ENCODE measurements around the gene SMYD4. TPM values are rescaled to one million over a fixed set of nuclear protein-coding genes. Genes with fewer than 3 reads are reported as not detected.

SMYD4 gene
- total and polyA plus RNA-seq, 10 of the 15 experiments (the other 5 are each of a cell fraction or from before 2014, with no cell fraction given) = 2.1 to 18.8 (median 13.7) TPM

DNA sequence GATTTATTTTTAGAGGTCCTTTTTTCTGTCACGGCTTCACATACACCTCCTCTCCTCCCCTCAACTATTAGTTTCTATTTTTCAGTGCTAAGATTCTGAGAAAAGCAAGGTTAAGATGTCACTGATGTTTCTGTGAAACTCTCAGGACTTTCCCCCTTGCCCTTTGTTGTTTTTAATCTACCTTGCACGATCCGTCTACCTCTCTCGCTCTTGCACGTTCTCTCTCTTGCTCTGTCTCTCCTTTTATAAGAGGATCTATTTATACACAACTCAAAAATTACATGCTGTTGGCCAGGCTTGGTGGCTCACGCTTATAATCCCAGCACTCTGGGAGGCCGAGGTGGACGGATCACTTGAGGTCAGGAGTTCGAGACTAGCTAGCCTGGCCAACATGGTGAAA lies 43.7 kb upstream of the SMYD4 start:
- Histone ChIP-seq H3K79me2 (ENCODE audit: control insufficient read depth, insufficient read depth, low read length) (no peaks in the 10 kb centered on the region), H2AFZ (ENCODE audit: control insufficient read depth, low read depth, low read length) (no peak overlapping the region), H3K27me3 (replicated peaks in 1 of 2; ENCODE audit: control insufficient read depth in 2 of 2, insufficient read depth in 2 of 2, low read length in 1 of 2) (no peaks in the 10 kb centered on the region), H3K9ac (ENCODE audit: control insufficient read depth, insufficient read depth, low read length) (no peak overlapping the region), H3K4me1 (ENCODE audit: control insufficient read depth, insufficient read depth, low read length) (no peaks in the 10 kb centered on the region), H3K36me3 (ENCODE audit: control insufficient read depth in 2 of 2, insufficient read depth in 2 of 2, low read length in 1 of 2) (peaks cover 15 to 33% of the 10 kb centered on the region in 2 experiments), H4K20me1 (ENCODE audit: control insufficient read depth, insufficient read depth) (no peaks in the 10 kb centered on the region), H3K4me2 (ENCODE audit: control insufficient read depth, insufficient read depth) (no peak overlapping the region), H3K4me3 (no peak overlapping the region), H3K27ac (ENCODE audit: control insufficient read depth, insufficient read depth) (no peak overlapping the region), H3K9me3 (replicated peaks; ENCODE audit: control insufficient read depth, insufficient read depth, low read length) (no peaks in the 10 kb centered on the region)
- RAD21 ChIA-PET (ENCODE audit: unreplicated experiment) = no interaction called here
- FAIRE-seq (no peak), ATAC-seq (no peak), DNase-seq (ENCODE audit: low read depth, low spot score) (no peak)
- no TSS peak for BruUV-seq (replicated peaks)
- CTCF ChIA-PET = interaction anchor here (1.2 kb wide), 1 partner anchor 152 kb away, joined by 4 read pairs; no protein-coding TSS in a partner anchor
- in situ Hi-C loops (cut with MboI) = no loop called here
- POLR2A ChIA-PET = no interaction called here
- SMC1A ChIA-PET (ENCODE audit: uncharacterized antibody, unreplicated experiment) = no interaction called here
- TF ChIP-seq CREM (IDR thresholded peaks at IDR 0.05; ENCODE audit: low read depth) = peak; percentile 11; the same call in 1 of the 2 replicates
- TF ChIP-seq, protein P1, sequence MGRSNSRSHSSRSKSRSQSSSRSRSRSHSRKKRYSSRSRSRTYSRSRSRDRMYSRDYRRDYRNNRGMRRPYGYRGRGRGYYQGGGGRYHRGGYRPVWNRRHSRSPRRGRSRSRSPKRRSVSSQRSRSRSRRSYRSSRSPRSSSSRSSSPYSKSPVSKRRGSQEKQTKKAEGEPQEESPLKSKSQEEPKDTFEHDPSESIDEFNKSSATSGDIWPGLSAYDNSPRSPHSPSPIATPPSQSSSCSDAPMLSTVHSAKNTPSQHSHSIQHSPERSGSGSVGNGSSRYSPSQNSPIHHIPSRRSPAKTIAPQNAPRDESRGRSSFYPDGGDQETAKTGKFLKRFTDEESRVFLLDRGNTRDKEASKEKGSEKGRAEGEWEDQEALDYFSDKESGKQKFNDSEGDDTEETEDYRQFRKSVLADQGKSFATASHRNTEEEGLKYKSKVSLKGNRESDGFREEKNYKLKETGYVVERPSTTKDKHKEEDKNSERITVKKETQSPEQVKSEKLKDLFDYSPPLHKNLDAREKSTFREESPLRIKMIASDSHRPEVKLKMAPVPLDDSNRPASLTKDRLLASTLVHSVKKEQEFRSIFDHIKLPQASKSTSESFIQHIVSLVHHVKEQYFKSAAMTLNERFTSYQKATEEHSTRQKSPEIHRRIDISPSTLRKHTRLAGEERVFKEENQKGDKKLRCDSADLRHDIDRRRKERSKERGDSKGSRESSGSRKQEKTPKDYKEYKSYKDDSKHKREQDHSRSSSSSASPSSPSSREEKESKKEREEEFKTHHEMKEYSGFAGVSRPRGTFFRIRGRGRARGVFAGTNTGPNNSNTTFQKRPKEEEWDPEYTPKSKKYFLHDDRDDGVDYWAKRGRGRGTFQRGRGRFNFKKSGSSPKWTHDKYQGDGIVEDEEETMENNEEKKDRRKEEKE (IDR thresholded peaks at IDR 0.05) = no peak
- 25% methylated on average over 9 of the region's 9 CpGs for WGBS (ENCODE audit: insufficient coverage, insufficient replicate concordance, low lambda C conversion rate, missing lambda C conversion rate)
- intact Hi-C loops (cut with micrococcal nuclease; ENCODE audit: unreplicated experiment) = no loop called here

GRCh38 chr17:1872976-1873375 lies 43.3 kb upstream of the SMYD4 start:
- in situ Hi-C loops (cut with MboI) = no loop called here
- intact Hi-C loops (cut with micrococcal nuclease; ENCODE audit: unreplicated experiment) = no loop called here
- RAD21 ChIA-PET (ENCODE audit: unreplicated experiment) = no interaction called here
- ATAC-seq = no peak
- Histone ChIP-seq H3K27me3 (replicated peaks in 1 of 2; ENCODE audit: control insufficient read depth in 2 of 2, insufficient read depth in 2 of 2, low read length in 1 of 2) (no peaks in the 10 kb centered on the region), H2AFZ (ENCODE audit: control insufficient read depth, low read depth, low read length) (no peak overlapping the region), H3K4me1 (ENCODE audit: control insufficient read depth, insufficient read depth, low read length) (no peaks in the 10 kb centered on the region), H3K36me3 (ENCODE audit: control insufficient read depth in 2 of 2, insufficient read depth in 2 of 2, low read length in 1 of 2) (peaks cover 15 to 30% of the 10 kb centered on the region in 2 experiments), H3K79me2 (ENCODE audit: control insufficient read depth, insufficient read depth, low read length) (no peaks in the 10 kb centered on the region), H4K20me1 (ENCODE audit: control insufficient read depth, insufficient read depth) (no peaks in the 10 kb centered on the region), H3K9me3 (replicated peaks; ENCODE audit: control insufficient read depth, insufficient read depth, low read length) (no peaks in the 10 kb centered on the region), H3K4me3 (no peak overlapping the region), H3K9ac (ENCODE audit: control insufficient read depth, insufficient read depth, low read length) (no peak overlapping the region), H3K27ac (ENCODE audit: control insufficient read depth, insufficient read depth) (no peak overlapping the region), H3K4me2 (ENCODE audit: control insufficient read depth, insufficient read depth) (no peak overlapping the region)
- DNase-seq (ENCODE audit: low read depth, low spot score) = no peak
- SMC1A ChIA-PET (ENCODE audit: uncharacterized antibody, unreplicated experiment) = no interaction called here
- no TSS peak for BruUV-seq (replicated peaks)
- WGBS (ENCODE audit: insufficient coverage, insufficient replicate concordance, low lambda C conversion rate, missing lambda C conversion rate) = 10% methylated on average over 4 of the region's 4 CpGs
- POLR2A ChIA-PET = no interaction called here
- CTCF ChIA-PET = no interaction called here
- no peak for FAIRE-seq
- TF ChIP-seq ATF2 (IDR thresholded peaks at IDR 0.05; ENCODE audit: low read length) (no peak), BACH1 (IDR thresholded peaks at IDR 0.05; ENCODE audit: borderline replicate concordance) (no peak), MLLT1 (IDR thresholded peaks at IDR 0.05) (no peak), POU2F2 (IDR thresholded peaks at IDR 0.05; ENCODE audit: borderline replicate concordance, low read depth, low read length) (no peak), TBL1XR1 (IDR thresholded peaks at IDR 0.05; ENCODE audit: low read depth, low read length) (no peak), MEF2A (IDR thresholded peaks at IDR 0.05; ENCODE audit: insufficient read depth, low read depth, low read length) (no peak), NFXL1 (IDR thresholded peaks at IDR 0.05; ENCODE audit: borderline replicate concordance) (no peak)

Data from GM12878 (cell line).